ENCODE data around the gene HP1BP3. TPM values are rescaled to one million over a fixed set of nuclear protein-coding genes. Genes with fewer than 3 reads are reported as not detected.

The HP1BP3 gene
- total RNA-seq, 1 experiment from 2014 or later, result 263 TPM

DNA sequence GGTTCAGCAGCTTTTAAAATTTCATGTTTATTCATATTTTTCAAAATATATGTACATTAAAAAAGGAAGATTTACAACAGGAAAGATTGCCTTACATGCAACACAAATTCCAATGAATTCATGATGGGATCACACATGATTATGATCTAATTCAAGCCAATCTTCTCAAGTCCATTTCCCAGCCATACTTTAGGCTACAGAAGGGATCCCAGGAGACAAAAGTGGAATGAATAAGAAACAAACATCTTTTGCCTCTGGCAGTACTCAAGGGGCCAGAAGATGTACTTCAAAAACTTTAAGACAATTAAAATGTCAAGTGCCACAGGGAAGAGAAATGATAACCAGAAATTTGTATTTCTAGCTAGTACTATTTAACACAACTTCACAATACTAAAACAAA, 44.4 kb downstream of the HP1BP3 start:
- no peak for ATAC-seq
- no peaks in the 10 kb centered on the region for H3K4me1 ChIP-seq (ENCODE audit: control insufficient read depth, insufficient read depth, low read length)
- H3K9me3 ChIP-seq (ENCODE audit: control insufficient read depth, insufficient read depth, low read depth, low read length), result no peaks in the 10 kb centered on the region
- intact Hi-C loops (cut with micrococcal nuclease; ENCODE audit: unreplicated experiment), result no loop called here
- no TSS peak for BruUV-seq (replicated peaks)
- H3K4me3 ChIP-seq (ENCODE audit: low read depth in 2 of 2, low read length in 2 of 2), result no peak overlapping the region
- H3K27me3 ChIP-seq (ENCODE audit: control insufficient read depth, insufficient read depth, low read length), result no peaks in the 10 kb centered on the region
- POLR2A ChIA-PET, result interaction anchor here (0.7 kb wide), 1 partner anchor 420 kb away, joined by 4 read pairs; no protein-coding TSS in a partner anchor
- no peak for DNase-seq (ENCODE audit: low read depth, low spot score)
- CTCF ChIA-PET, result no interaction called here
- peaks cover 76% of the 10 kb centered on the region for H3K36me3 ChIP-seq (ENCODE audit: control insufficient read depth, insufficient read depth, low read length)
- in situ Hi-C loops (cut with HindIII; ENCODE audit: low pct_unique_long_range_greater_than_20kb, low sequenced_read_pairs), result no loop called here
- no peak for TF ChIP-seq TCF7L2 (IDR thresholded peaks at IDR 0.05; ENCODE audit: low read depth, low read length)
- no peak for TF ChIP-seq POLR2AphosphoS5 (IDR thresholded peaks at IDR 0.05; ENCODE audit: low read depth, low read length)
- TF ChIP-seq REST (IDR thresholded peaks at IDR 0.05; ENCODE audit: insufficient read depth in 1 of 2, low read depth in 2 of 2, low read length in 1 of 2), result no peak
- TF ChIP-seq CTCF (IDR thresholded peaks at IDR 0.05), result no peak
- TF ChIP-seq SIN3A (IDR thresholded peaks at IDR 0.05; ENCODE audit: borderline replicate concordance, insufficient read depth, low read depth, low read length), result no peak
- no peak overlapping the region for H3K27ac ChIP-seq (ENCODE audit: low read length)

DNA sequence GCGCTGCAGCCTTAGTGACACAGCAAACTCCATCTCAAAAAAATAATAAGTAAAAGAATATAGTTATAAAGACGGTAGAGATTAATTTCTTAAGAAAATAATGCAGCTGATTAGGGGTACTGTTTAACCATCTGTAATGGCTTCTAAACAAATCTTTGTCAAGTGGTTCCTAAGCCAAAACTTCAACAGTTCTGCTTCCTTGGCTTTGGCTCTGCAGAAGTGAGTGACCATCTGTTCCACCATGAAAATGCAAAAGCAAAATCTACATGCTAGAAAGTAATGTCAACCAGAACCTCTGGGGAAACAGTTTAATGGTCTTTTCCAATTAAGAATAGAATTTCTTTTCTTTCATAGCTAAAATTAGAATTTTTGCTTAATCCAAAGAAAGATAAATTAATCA, 46.3 kb downstream of the HP1BP3 start:
- Histone ChIP-seq H3K36me3 (ENCODE audit: control insufficient read depth, insufficient read depth, low read length) (peaks cover 62% of the 10 kb centered on the region), H3K9me3 (ENCODE audit: control insufficient read depth, insufficient read depth, low read depth, low read length) (no peaks in the 10 kb centered on the region), H3K4me1 (ENCODE audit: control insufficient read depth, insufficient read depth, low read length) (no peaks in the 10 kb centered on the region), H3K4me3 (ENCODE audit: low read depth in 2 of 2, low read length in 2 of 2) (no peak overlapping the region), H3K27me3 (ENCODE audit: control insufficient read depth, insufficient read depth, low read length) (no peaks in the 10 kb centered on the region), H3K27ac (ENCODE audit: low read length) (no peak overlapping the region)
- ChIA-PET CTCF (no interaction called here), POLR2A (no interaction called here)
- intact Hi-C loops (cut with micrococcal nuclease; ENCODE audit: unreplicated experiment) (no loop called here), in situ Hi-C loops (cut with HindIII; ENCODE audit: low pct_unique_long_range_greater_than_20kb, low sequenced_read_pairs) (no loop called here)
- no TSS peak for BruUV-seq (replicated peaks)
- ATAC-seq, result no peak
- DNase-seq (ENCODE audit: low read depth, low spot score), result no peak
- no peak for TF ChIP-seq POLR2AphosphoS5 (IDR thresholded peaks at IDR 0.05; ENCODE audit: low read depth, low read length)
- no peak for TF ChIP-seq REST (IDR thresholded peaks at IDR 0.05; ENCODE audit: insufficient read depth in 1 of 2, low read depth in 2 of 2, low read length in 1 of 2)
- no peak for TF ChIP-seq TCF7L2 (IDR thresholded peaks at IDR 0.05; ENCODE audit: low read depth, low read length)
- no peak for TF ChIP-seq CTCF (IDR thresholded peaks at IDR 0.05)
- TF ChIP-seq SIN3A (IDR thresholded peaks at IDR 0.05; ENCODE audit: borderline replicate concordance, insufficient read depth, low read depth, low read length), result no peak

Measured in Panc1 (cell line).